HG03469 (cell line): ENCODE data around the gene SDCCAG8.

Experiments
- ATAC-seq: cut with Tn5 transposase; IDR thresholded peaks from one replicate; pipeline ENCODE4 v1.9.1; 2021; ENCODE audit warnings: mild to moderate bottlenecking, moderate library complexity, moderate number of reproducible peaks; ENCODE audit not compliant: unreplicated experiment

The SDCCAG8 gene

GRCh38 chr1:243415663-243416408 lies 160.0 kb downstream of the SDCCAG8 start:
- no peak for ATAC-seq

GRCh38 chr1:243416495-243416894 lies 160.7 kb downstream of the SDCCAG8 start:
- no peak for ATAC-seq

GRCh38 chr1:243420016-243420945 lies 164.4 kb downstream of the SDCCAG8 start:
- no peak for ATAC-seq

- no peak for ATAC-seq
Measured at GRCh38 chr1:243420946-243421685, 165.3 kb downstream of the SDCCAG8 start.

- peak; percentile 88 for ATAC-seq
Measured at GRCh38 chr1:243421784-243422183, 165.9 kb downstream of the SDCCAG8 start.

- no peak for ATAC-seq
Measured at GRCh38 chr1:243422362-243422761, 166.5 kb downstream of the SDCCAG8 start.

GRCh38 chr1:243428084-243428483 lies 172.2 kb downstream of the SDCCAG8 start:
- ATAC-seq, result no peak

GRCh38 chr1:243428617-243429342 lies 172.9 kb downstream of the SDCCAG8 start:
- ATAC-seq, result no peak

GRCh38 chr1:243431591-243431990 lies 175.8 kb downstream of the SDCCAG8 start:
- ATAC-seq, result no peak

GRCh38 chr1:243432136-243432535 lies 176.3 kb downstream of the SDCCAG8 start:
- no peak for ATAC-seq

- no peak for ATAC-seq
Measured at GRCh38 chr1:243433737-243434370, 178.0 kb downstream of the SDCCAG8 start.

- ATAC-seq, result no peak
Measured at GRCh38 chr1:243434594-243434993, 178.8 kb downstream of the SDCCAG8 start.

- ATAC-seq, result no peak
Measured at GRCh38 chr1:243435836-243436235, 180.0 kb downstream of the SDCCAG8 start.

- ATAC-seq, result no peak
Measured at GRCh38 chr1:243438146-243438545, 182.3 kb downstream of the SDCCAG8 start.

- no peak for ATAC-seq
Measured at GRCh38 chr1:243438815-243439214, 183.0 kb downstream of the SDCCAG8 start.

- ATAC-seq, result no peak
Measured at GRCh38 chr1:243440406-243440805, 184.6 kb downstream of the SDCCAG8 start.

GRCh38 chr1:243441601-243442000 lies 185.8 kb downstream of the SDCCAG8 start:
- no peak for ATAC-seq

GRCh38 chr1:243443557-243443956 lies 187.7 kb downstream of the SDCCAG8 start:
- no peak for ATAC-seq

- ATAC-seq, result no peak
Measured at GRCh38 chr1:243447347-243447746, 191.5 kb downstream of the SDCCAG8 start.

- ATAC-seq, result no peak
Measured at GRCh38 chr1:243447844-243448243, 192.0 kb downstream of the SDCCAG8 start.
